ENCODE data around the gene RGL2. TPM values are rescaled to one million over a fixed set of nuclear protein-coding genes. Genes with fewer than 3 reads are reported as not detected.

Gene RGL2
- total and polyA plus RNA-seq, 10 of the 15 experiments (the other 5 are each of a cell fraction or from before 2014, with no cell fraction given) = 0.84 to 21.2 (median 6.8) TPM

DNA sequence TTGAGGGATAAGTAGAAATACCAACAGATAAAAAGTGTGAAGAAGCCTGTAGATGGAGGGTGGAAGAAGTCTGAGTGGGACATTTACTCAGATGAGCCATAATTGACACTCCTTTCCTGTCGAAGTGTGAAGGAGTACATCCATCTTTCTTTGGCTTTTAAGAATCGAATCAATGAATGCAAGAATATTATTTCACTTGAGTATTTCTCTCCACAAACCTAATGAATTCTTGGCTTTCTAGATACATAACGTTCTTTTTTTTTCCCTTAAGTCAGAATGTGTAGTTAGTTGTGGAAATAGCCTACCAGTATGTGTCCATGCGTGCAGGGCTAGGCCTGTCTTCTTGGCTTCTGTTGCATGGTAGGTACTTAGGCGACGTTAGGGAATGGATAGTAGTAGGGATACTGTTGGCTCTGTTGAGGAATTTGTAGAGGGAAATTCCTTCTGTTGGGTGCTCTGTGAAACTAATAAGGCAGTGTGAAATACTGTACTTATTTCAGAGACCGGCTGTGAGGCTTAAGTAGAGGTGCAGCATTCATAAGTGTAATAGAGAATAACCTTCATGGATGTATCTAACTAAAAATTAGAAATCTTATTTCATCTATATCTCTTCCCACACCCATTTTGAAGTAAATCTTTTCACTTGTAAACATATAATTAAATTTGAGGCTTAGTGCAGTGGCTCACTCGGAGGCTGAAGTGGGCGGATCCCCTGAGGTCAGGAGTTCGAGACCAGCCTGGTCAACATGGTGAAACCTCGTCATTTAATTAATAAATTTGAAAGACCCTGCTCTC is 25.4 kb downstream of the RGL2 start:
- Histone ChIP-seq H3K4me1 (ENCODE audit: control insufficient read depth, insufficient read depth, low read length) (peaks cover 22% of the 10 kb centered on the region), H3K27me3 (replicated peaks in 1 of 2; ENCODE audit: control insufficient read depth in 2 of 2, insufficient read depth in 2 of 2, low read length in 1 of 2) (no peaks in the 10 kb centered on the region), H4K20me1 (ENCODE audit: control insufficient read depth, insufficient read depth) (peaks cover 6% of the 10 kb centered on the region), H3K4me2 (ENCODE audit: control insufficient read depth, insufficient read depth) (peak overlapping the region; percentile 83), H3K4me3 (peak overlapping the region; percentile 87), H3K9ac (ENCODE audit: control insufficient read depth, insufficient read depth, low read length) (peak overlapping the region; percentile 88), H3K79me2 (ENCODE audit: control insufficient read depth, insufficient read depth, low read length) (peaks cover 70% of the 10 kb centered on the region), H3K27ac (ENCODE audit: control insufficient read depth, insufficient read depth) (peak overlapping the region; percentile 97), H2AFZ (ENCODE audit: control insufficient read depth, low read depth, low read length) (no peak overlapping the region), H3K9me3 (replicated peaks; ENCODE audit: control insufficient read depth, insufficient read depth, low read length) (no peaks in the 10 kb centered on the region), H3K36me3 (ENCODE audit: control insufficient read depth in 2 of 2, insufficient read depth in 2 of 2, low read length in 1 of 2) (peaks cover 13 to 19% of the 10 kb centered on the region in 2 experiments)
- intact Hi-C loops (cut with micrococcal nuclease; ENCODE audit: unreplicated experiment) = no loop called here
- in situ Hi-C loops (cut with MboI) = no loop called here
- RAD21 ChIA-PET (ENCODE audit: unreplicated experiment) = interaction anchor here (1.6 to 2.1 kb wide), 4 partner anchors 16 to 298 kb away, joined by 3 to 9 read pairs (median 5); partner anchors contain the start of genes PFDN6 and WDR46
- POLR2A ChIA-PET = interaction anchor here (1.3 to 5.4 kb wide), 5 partner anchors 7 to 28 kb away, joined by 3 to 60 read pairs (median 7); partner anchors contain the start of genes PFDN6 and WDR46
- FAIRE-seq (no peak), DNase-seq (ENCODE audit: low read depth, low spot score) (no peak), ATAC-seq (no peak)
- TF ChIP-seq POLR2AphosphoS5 (IDR thresholded peaks at IDR 0.05; ENCODE audit: low read length) (no peak; the same call in none of the 2 replicates), NFIC (IDR thresholded peaks at IDR 0.05; ENCODE audit: low read depth, low read length) (no peak), CHD2 (IDR thresholded peaks at IDR 0.05; ENCODE audit: borderline replicate concordance, low read depth, low read length) (no peak), CBFB (IDR thresholded peaks at IDR 0.05; ENCODE audit: low read depth) (no peak)
- TF ChIP-seq, protein P1, sequence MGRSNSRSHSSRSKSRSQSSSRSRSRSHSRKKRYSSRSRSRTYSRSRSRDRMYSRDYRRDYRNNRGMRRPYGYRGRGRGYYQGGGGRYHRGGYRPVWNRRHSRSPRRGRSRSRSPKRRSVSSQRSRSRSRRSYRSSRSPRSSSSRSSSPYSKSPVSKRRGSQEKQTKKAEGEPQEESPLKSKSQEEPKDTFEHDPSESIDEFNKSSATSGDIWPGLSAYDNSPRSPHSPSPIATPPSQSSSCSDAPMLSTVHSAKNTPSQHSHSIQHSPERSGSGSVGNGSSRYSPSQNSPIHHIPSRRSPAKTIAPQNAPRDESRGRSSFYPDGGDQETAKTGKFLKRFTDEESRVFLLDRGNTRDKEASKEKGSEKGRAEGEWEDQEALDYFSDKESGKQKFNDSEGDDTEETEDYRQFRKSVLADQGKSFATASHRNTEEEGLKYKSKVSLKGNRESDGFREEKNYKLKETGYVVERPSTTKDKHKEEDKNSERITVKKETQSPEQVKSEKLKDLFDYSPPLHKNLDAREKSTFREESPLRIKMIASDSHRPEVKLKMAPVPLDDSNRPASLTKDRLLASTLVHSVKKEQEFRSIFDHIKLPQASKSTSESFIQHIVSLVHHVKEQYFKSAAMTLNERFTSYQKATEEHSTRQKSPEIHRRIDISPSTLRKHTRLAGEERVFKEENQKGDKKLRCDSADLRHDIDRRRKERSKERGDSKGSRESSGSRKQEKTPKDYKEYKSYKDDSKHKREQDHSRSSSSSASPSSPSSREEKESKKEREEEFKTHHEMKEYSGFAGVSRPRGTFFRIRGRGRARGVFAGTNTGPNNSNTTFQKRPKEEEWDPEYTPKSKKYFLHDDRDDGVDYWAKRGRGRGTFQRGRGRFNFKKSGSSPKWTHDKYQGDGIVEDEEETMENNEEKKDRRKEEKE (IDR thresholded peaks at IDR 0.05) = no peak
- BruUV-seq (replicated peaks) = no TSS peak
- CTCF ChIA-PET = interaction anchor here (2.1 kb wide), 1 partner anchor 65 kb away, joined by 5 read pairs; the partner anchor contains the start of gene RING1
- SMC1A ChIA-PET (ENCODE audit: uncharacterized antibody, unreplicated experiment) = no interaction called here
- WGBS (ENCODE audit: insufficient coverage, insufficient replicate concordance, low lambda C conversion rate, missing lambda C conversion rate) = under 1% methylated on average over 11 of the region's 11 CpGs
